SK-N-SH treated with all-trans-retinoic acid at 6 μM for 48 hours (cell line): ENCODE data around the gene PSMB11.

ENCODE experiments used
- ATAC-seq: fragments of 200-7000 bp; cut with Tn5 transposase; 3 replicates; pipeline ENCODE4 v1.9.1; 2020; ENCODE audit warnings: mild to moderate bottlenecking, moderate library complexity
- ARNTL ChIP-seq: fragments of 450-650 bp; formaldehyde crosslinking; IDR thresholded peaks from 2 replicates; pipeline ENCODE4 v1.5.0; 2020; ENCODE audit warnings: low read depth, mild to moderate bottlenecking, moderate library complexity, borderline replicate concordance
- CSDC2 ChIP-seq: fragments of 250-450 bp; sonication (Bioruptor Pico); IDR thresholded peaks from 2 replicates; pipeline ENCODE4 v1.5.0; 2020; ENCODE audit warnings: mild to moderate bottlenecking, moderate library complexity
- ESRRG ChIP-seq: fragments of 250-450 bp; sonication (Bioruptor Pico); IDR thresholded peaks from 2 replicates; pipeline ENCODE4 v1.6.1; 2021; ENCODE audit warnings: mild to moderate bottlenecking
- ISL1 ChIP-seq: fragments of 250-450 bp; sonication (Bioruptor Pico); IDR thresholded peaks from 2 replicates; pipeline ENCODE4 v2.1.2; 2022; ENCODE audit warnings: mild to moderate bottlenecking, moderate library complexity
- OSR1 ChIP-seq: fragments of 250-450 bp; sonication (Bioruptor Pico); IDR thresholded peaks from 2 replicates; pipeline ENCODE4 v1.8.0; 2022; ENCODE audit warnings: moderate library complexity, mild to moderate bottlenecking, inconsistent platforms
- PPARA ChIP-seq: fragments of 250-450 bp; sonication (Bioruptor Pico); IDR thresholded peaks from 2 replicates; pipeline ENCODE4 v1.5.0; 2020; ENCODE audit warnings: mild to moderate bottlenecking, borderline replicate concordance
- RARB ChIP-seq: fragments of 250-450 bp; sonication (Bioruptor Pico); IDR thresholded peaks from 2 replicates; pipeline ENCODE4 v1.8.0; 2021; ENCODE audit warnings: mild to moderate bottlenecking, moderate library complexity
- SNAI2 ChIP-seq: fragments of 250-450 bp; sonication (Bioruptor Pico); IDR thresholded peaks from 2 replicates; pipeline ENCODE4 v1.5.0; 2020; ENCODE audit warnings: mild to moderate bottlenecking, moderate library complexity
- TCF4 ChIP-seq: fragments of 250-450 bp; sonication (Bioruptor Pico); IDR thresholded peaks from 2 replicates; pipeline ENCODE4 v1.8.0; 2021; ENCODE audit warnings: mild to moderate bottlenecking, moderate library complexity, borderline replicate concordance
- TOX ChIP-seq: fragments of 250-450 bp; sonication (Bioruptor Pico); IDR thresholded peaks from 2 replicates; pipeline ENCODE4 v1.8.0; 2021; ENCODE audit warnings: mild to moderate bottlenecking, moderate library complexity, borderline replicate concordance
- TSHZ2 ChIP-seq: fragments of 250-450 bp; sonication (Bioruptor Pico); IDR thresholded peaks from 2 replicates; pipeline ENCODE4 v1.5.0; 2020; ENCODE audit warnings: mild to moderate bottlenecking, moderate library complexity
- ZC3H10 ChIP-seq: fragments of 250-450 bp; sonication (Bioruptor Pico); IDR thresholded peaks from 2 replicates; pipeline ENCODE4 v1.5.1; 2021; ENCODE audit warnings: mild to moderate bottlenecking, moderate library complexity
- ZFP3 ChIP-seq: fragments of 250-450 bp; sonication (Bioruptor Pico); IDR thresholded peaks from 2 replicates; pipeline ENCODE4 v1.5.0; 2020; ENCODE audit warnings: mild to moderate bottlenecking, moderate library complexity
- ZFP30 ChIP-seq: fragments of 450-650 bp; formaldehyde crosslinking; IDR thresholded peaks from 2 replicates; pipeline ENCODE4 v1.5.0; 2022; ENCODE audit warnings: mild to moderate bottlenecking, moderate library complexity
- ZNF565 ChIP-seq: fragments of 450-650 bp; formaldehyde crosslinking; conservative IDR thresholded peaks from 2 replicates; pipeline ENCODE4 v1.5.0; 2020; ENCODE audit warnings: low read depth, mild to moderate bottlenecking, moderate library complexity
- ZNF70 ChIP-seq: fragments of 450-650 bp; formaldehyde crosslinking; IDR thresholded peaks from 2 replicates; pipeline ENCODE4 v1.5.0; 2020; ENCODE audit warnings: mild to moderate bottlenecking, moderate library complexity
- ZNF8 ChIP-seq: fragments of 450-650 bp; formaldehyde crosslinking; IDR thresholded peaks from 2 replicates; pipeline ENCODE4 v1.5.0; 2020; ENCODE audit warnings: mild to moderate bottlenecking, moderate library complexity
- TF ChIP-seq, protein P1 (sequence below): fragments of 250-450 bp; sonication (Bioruptor Pico); IDR thresholded peaks from 2 replicates; pipeline ENCODE4 v1.5.1; 2020; ENCODE audit warnings: low read depth, mild to moderate bottlenecking, moderate library complexity
- TF ChIP-seq, protein P2 (sequence below): fragments of 250-450 bp; sonication (Bioruptor Pico); IDR thresholded peaks from 2 replicates; pipeline ENCODE4 v1.8.0; 2020; ENCODE audit warnings: mild to moderate bottlenecking, moderate library complexity, borderline replicate concordance
- TF ChIP-seq, protein P3 (sequence below): fragments of 250-450 bp; sonication (Bioruptor Pico); IDR thresholded peaks from 2 replicates; pipeline ENCODE4 v1.5.1; 2021; ENCODE audit warnings: mild to moderate bottlenecking, moderate library complexity

The PSMB11 gene

DNA sequence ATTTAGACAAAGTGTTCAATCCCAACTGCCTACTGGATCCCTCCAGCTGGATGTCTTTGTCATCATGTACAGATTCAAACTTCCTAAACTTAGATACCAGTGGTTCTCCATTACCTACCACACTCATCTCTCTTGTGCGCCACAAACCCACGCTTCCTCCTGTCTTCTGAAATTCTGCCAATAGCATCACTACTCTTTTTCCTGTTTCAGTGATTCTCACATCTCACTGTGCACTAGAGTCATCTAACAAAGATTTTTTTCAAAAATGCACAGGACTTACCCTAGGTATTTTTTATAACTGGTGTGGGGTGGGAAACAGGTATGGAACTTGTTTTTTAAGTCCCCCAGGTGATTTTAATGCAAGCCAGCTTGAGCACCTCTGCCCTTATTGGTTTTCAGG, 13.2 kb upstream of the PSMB11 start:
- no peak for TF ChIP-seq TSHZ2 (CRISPR knock-in tag)
- no peak for TF ChIP-seq CSDC2
- TF ChIP-seq ZFP3 (CRISPR knock-in tag), result no peak
- TF ChIP-seq, protein P1, sequence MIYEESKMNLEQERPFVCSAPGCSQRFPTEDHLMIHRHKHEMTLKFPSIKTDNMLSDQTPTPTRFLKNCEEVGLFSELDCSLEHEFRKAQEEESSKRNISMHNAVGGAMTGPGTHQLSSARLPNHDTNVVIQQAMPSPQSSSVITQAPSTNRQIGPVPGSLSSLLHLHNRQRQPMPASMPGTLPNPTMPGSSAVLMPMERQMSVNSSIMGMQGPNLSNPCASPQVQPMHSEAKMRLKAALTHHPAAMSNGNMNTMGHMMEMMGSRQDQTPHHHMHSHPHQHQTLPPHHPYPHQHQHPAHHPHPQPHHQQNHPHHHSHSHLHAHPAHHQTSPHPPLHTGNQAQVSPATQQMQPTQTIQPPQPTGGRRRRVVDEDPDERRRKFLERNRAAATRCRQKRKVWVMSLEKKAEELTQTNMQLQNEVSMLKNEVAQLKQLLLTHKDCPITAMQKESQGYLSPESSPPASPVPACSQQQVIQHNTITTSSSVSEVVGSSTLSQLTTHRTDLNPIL (CRISPR knock-in tag), result no peak
- no peak for TF ChIP-seq ZNF565 (CRISPR knock-in tag)
- TF ChIP-seq TCF4 (CRISPR knock-in tag), result no peak
- TF ChIP-seq ZFP30, result no peak
- TF ChIP-seq, protein P2, sequence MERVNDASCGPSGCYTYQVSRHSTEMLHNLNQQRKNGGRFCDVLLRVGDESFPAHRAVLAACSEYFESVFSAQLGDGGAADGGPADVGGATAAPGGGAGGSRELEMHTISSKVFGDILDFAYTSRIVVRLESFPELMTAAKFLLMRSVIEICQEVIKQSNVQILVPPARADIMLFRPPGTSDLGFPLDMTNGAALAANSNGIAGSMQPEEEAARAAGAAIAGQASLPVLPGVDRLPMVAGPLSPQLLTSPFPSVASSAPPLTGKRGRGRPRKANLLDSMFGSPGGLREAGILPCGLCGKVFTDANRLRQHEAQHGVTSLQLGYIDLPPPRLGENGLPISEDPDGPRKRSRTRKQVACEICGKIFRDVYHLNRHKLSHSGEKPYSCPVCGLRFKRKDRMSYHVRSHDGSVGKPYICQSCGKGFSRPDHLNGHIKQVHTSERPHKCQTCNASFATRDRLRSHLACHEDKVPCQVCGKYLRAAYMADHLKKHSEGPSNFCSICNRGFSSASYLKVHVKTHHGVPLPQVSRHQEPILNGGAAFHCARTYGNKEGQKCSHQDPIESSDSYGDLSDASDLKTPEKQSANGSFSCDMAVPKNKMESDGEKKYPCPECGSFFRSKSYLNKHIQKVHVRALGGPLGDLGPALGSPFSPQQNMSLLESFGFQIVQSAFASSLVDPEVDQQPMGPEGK (CRISPR knock-in tag), result no peak
- TF ChIP-seq ZNF70 (CRISPR knock-in tag), result no peak
- TF ChIP-seq ZC3H10, result no peak
- no peak for TF ChIP-seq SNAI2 (CRISPR knock-in tag)
- no peak for TF ChIP-seq OSR1 (CRISPR knock-in tag)
- no peak for ATAC-seq

DNA sequence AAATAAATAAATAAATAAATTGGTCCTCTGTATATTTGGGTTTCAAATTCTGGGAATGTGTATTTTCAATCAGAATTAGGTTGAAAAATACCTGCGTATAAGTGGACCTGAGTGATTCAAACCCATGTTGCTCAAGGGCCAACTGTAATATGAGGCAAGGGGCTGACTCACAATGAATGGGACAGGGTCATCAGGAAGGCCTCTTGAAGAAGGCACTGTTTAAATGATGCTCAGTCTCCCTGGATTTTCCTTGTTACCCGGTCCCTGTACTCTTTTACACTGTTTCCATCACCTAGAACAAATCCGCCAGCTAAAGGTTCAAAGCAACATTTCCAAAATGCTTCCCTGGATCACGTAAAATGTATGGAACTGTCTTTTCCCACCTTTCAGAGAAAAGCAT, 11.1 kb upstream of the PSMB11 start:
- ATAC-seq, result no peak
- no peak for TF ChIP-seq ZNF565 (CRISPR knock-in tag)
- no peak for TF ChIP-seq ESRRG (CRISPR knock-in tag)
- no peak for TF ChIP-seq SNAI2 (CRISPR knock-in tag)
- TF ChIP-seq, protein P2 (CRISPR knock-in tag), result no peak
- TF ChIP-seq ZC3H10, result no peak
- no peak for TF ChIP-seq ISL1 (CRISPR knock-in tag)
- TF ChIP-seq, protein P3, sequence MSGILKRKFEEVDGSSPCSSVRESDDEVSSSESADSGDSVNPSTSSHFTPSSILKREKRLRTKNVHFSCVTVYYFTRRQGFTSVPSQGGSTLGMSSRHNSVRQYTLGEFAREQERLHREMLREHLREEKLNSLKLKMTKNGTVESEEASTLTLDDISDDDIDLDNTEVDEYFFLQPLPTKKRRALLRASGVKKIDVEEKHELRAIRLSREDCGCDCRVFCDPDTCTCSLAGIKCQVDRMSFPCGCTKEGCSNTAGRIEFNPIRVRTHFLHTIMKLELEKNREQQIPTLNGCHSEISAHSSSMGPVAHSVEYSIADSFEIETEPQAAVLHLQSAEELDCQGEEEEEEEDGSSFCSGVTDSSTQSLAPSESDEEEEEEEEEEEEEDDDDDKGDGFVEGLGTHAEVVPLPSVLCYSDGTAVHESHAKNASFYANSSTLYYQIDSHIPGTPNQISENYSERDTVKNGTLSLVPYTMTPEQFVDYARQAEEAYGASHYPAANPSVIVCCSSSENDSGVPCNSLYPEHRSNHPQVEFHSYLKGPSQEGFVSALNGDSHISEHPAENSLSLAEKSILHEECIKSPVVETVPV (CRISPR knock-in tag), result no peak
- no peak for TF ChIP-seq ZFP3 (CRISPR knock-in tag)
- no peak for TF ChIP-seq RARB (CRISPR knock-in tag)

DNA sequence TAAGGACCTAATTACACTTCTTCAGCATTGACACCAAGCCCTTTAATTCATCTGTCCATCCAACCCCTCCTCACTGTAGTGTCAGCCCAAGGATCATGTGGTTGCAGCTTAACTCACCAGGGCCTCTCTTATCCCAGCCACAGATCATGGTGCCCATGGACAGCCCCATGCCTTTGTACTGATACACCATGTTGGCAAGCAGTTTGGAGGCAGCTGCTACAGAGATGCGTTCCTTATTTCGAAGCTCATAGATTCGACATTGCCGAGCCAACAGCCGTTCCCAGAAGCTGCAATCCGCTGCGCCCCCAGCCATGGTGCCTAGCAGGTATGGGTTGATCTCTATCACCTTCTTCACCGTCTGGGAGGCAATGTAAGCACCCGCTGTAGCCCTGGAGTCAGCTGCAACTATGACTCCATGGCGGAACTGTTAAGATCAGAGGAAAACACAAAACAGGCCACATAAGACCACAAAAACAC, 8.7 kb upstream of the PSMB11 start:
- no peak for ATAC-seq
- no peak for TF ChIP-seq PPARA (CRISPR knock-in tag)
- no peak for TF ChIP-seq ZNF565 (CRISPR knock-in tag)
- TF ChIP-seq, all 23 proteins: peak for 0

DNA sequence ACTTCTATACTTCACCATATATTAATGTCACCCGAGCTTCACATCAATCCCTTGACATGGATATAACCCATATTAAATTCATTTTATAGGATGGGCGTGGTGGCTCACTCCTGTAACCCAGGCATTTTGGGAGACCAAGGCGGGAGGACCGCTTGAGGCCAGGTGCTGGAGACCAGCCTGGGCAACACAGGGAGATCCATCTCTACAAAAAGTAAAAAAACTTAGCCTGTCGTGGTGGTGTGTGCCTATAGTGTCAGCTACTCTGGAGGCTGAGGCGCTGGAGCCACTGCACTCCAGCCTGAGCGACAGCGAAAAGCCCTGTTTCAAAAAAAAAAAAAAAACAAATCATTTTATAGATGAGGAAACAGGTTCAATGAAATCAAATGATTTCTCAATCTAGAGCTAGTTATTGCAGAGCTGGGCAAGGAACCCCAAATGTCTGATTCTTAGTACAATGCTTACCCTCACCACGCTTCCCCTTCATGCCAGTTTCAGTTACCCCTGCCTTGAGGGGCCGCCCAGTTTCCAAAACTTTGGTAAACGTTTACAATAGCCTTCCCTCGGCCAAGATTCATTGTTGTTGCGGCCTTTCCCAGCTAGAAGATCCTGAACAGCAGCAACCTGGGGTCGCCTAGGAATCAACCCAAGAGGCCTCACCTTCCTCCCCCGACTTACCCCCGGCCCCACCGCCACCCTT, 8.1 kb upstream of the PSMB11 start:
- ATAC-seq, result peak; percentile 20; the same call in 2 of the 3 replicates
- TF ChIP-seq, protein P2 (CRISPR knock-in tag), result no peak
- no peak for TF ChIP-seq TOX (CRISPR knock-in tag)
- TF ChIP-seq ISL1 (CRISPR knock-in tag), result no peak
- TF ChIP-seq PPARA (CRISPR knock-in tag), result no peak
- TF ChIP-seq ZNF8 (CRISPR knock-in tag), result no peak
- TF ChIP-seq, protein P1 (CRISPR knock-in tag), result no peak
- no peak for TF ChIP-seq ZNF70 (CRISPR knock-in tag)
- TF ChIP-seq ARNTL (CRISPR knock-in tag), result no peak
- TF ChIP-seq OSR1 (CRISPR knock-in tag), result no peak
- TF ChIP-seq CSDC2, result no peak
- TF ChIP-seq ZNF565 (CRISPR knock-in tag), result no peak
